Type B pancreatic cell (in vitro differentiated cells): Measurements from ENCODE around the gene NFE2L3. TPM values are rescaled to one million over a fixed set of nuclear protein-coding genes. Genes with fewer than 3 reads are reported as not detected.

Experiments
- DNase-seq: peaks from one replicate; pipeline ENCODE4 v3.0.0; 2021; ENCODE audit warnings: mixed read lengths; ENCODE audit not compliant: unreplicated experiment; ENCODE audit errors: extremely low spot score
- H3K27ac Mint-ChIP-seq: 2 replicates; pipeline ENCODE4 v1.8.0; 2021; ENCODE audit warnings: mild to moderate bottlenecking, mixed read lengths
- H3K27me3 Mint-ChIP-seq: 2 replicates; pipeline ENCODE4 v1.8.0; 2021; ENCODE audit warnings: mixed read lengths
- H3K36me3 Mint-ChIP-seq: 2 replicates; pipeline ENCODE4 v1.8.0; 2021; ENCODE audit warnings: mixed read lengths
- H3K4me1 Mint-ChIP-seq: one replicate; pipeline ENCODE4 v1.8.0; 2021; ENCODE audit warnings: mixed read lengths; ENCODE audit not compliant: unreplicated experiment
- H3K4me3 Mint-ChIP-seq: 2 replicates; pipeline ENCODE4 v1.8.0; 2021; ENCODE audit warnings: mild to moderate bottlenecking, mixed read lengths
- H3K9me3 Mint-ChIP-seq: 2 replicates; pipeline ENCODE4 v1.8.0; 2021; ENCODE audit warnings: mixed read lengths
- CTCF ChIP-seq: fragments of 200-600 bp; sonication (generic); conservative IDR thresholded peaks from 2 replicates; pipeline ENCODE4 v1.5.0; 2021; ENCODE audit warnings: antibody characterized with exemption, mild to moderate bottlenecking
- total RNA-seq: library from RNA; stranded (reverse); gene quantifications from 2 replicates; pipeline ENCODE4 v1.2.1, GENCODE V29; 2021; ENCODE audit warnings: low replicate concordance

The NFE2L3 gene
- total RNA-seq, 1 donor from 2014 or later = 6.5 TPM

DNA sequence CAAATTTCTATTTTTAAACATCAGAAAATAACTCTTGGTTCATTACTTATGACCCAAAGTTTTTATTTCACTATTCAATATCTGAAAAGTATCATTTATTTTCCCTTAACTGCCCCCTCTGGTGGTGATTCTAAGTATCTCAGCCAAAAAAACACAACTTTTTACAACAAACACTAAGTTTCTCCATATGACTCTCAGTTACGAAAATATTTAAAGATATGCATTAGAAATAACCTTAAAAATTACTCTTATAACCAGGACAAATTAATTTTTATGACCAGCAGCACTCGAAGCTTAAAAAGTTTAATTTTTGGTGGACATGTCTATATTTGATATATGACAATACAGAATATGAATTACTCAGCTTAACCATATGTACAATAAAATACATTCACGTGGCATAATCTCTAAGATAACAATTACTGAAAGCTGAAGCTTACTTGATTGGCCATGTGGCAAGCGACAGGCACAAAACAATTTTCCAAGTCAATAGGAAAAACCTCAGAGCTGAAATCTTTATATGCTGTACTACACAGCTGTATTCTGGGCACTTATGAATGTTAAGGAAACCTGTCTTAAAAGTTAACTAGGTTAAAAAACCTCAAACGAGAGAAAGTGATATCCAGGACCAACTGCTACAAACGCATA lies 46.3 kb downstream of the NFE2L3 start:
- no peak for DNase-seq
- Mint-ChIP-seq H3K4me1 (peaks cover 30% of the 10 kb centered on the region), H3K27me3 (peaks cover 7% of the 10 kb centered on the region), H3K4me3 (peak overlapping the region; percentile 97), H3K27ac (peak overlapping the region; percentile 100), H3K36me3 (peaks cover 63% of the 10 kb centered on the region), H3K9me3 (no peaks in the 10 kb centered on the region)
- peak; percentile 96 for TF ChIP-seq CTCF

- H3K9me3 Mint-ChIP-seq = no peaks in the 10 kb centered on the region
- no peak for DNase-seq
- H3K27me3 Mint-ChIP-seq = peaks cover 7% of the 10 kb centered on the region
- H3K27ac Mint-ChIP-seq = peak overlapping the region; percentile 100
- TF ChIP-seq CTCF = no peak
- H3K4me3 Mint-ChIP-seq = peak overlapping the region; percentile 97
- peaks cover 26% of the 10 kb centered on the region for H3K4me1 Mint-ChIP-seq
- H3K36me3 Mint-ChIP-seq = peaks cover 58% of the 10 kb centered on the region
Observed at GRCh38 chr7:26198781-26199169, 46.8 kb downstream of the NFE2L3 start.

DNA sequence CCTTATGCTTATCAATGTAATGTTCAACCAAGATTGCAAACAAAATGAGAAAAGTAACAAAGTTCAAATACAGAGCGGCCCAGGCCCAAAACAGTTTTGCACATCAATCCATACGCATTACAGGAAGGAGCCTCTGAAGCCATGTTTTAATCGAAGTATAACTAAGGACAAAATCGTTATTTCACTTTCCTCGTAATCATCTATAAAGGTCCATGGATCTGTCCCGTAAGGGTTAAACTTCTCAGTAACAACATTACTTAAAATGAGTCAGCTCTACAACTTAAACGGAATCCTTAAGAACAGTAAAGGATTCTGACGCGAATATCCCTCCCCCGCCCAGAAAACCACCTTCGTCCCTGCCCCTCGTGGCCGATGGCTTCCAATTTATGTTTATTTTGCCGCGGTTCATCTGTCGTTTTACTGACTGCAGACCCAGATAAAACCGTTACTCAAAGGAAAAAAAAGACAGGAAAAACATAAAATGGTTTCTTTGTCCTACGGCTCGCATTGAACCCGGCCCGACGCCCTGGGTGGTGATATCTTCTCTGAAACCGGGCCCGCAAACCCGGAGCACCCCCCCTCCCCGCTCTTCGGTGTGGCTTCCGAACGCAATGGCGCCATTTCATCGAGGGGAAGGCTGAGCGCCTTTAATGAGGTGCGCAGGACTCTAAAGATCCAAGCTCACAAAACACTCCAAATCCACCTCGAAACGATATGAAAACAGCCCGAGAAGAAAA lies 47.5 kb downstream of the NFE2L3 start:
- peaks cover 59% of the 10 kb centered on the region for H3K36me3 Mint-ChIP-seq
- peak overlapping the region; percentile 97 for H3K4me3 Mint-ChIP-seq
- DNase-seq = no peak
- H3K27me3 Mint-ChIP-seq = peaks cover 7% of the 10 kb centered on the region
- no peak for TF ChIP-seq CTCF
- no peaks in the 10 kb centered on the region for H3K9me3 Mint-ChIP-seq
- peaks cover 29% of the 10 kb centered on the region for H3K4me1 Mint-ChIP-seq
- peak overlapping the region; percentile 100 for H3K27ac Mint-ChIP-seq

DNA sequence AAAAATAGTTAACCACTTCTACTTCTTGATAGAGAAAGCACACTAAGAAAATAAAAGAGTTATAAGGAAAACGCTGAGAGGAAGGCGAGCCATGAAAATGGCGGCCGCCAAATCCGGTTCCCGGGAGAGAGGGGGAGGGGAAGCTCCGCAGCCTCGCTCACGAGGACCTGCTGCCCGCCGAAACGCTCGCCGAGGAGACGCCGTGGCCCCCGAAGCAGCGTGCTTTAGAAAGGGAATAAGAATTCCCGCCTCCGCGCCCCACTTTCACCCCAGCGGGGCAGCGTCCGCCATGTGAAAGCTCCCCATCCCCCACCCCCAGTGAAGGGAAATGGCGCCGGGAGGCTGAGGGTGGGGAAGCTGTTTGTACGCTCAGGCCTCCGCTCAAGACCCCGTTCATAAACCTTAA lies 48.0 kb downstream of the NFE2L3 start:
- Mint-ChIP-seq H3K4me1 (peaks cover 33% of the 10 kb centered on the region), H3K27me3 (peaks cover 7% of the 10 kb centered on the region), H3K27ac (peak overlapping the region; percentile 100), H3K4me3 (peak overlapping the region; percentile 97), H3K36me3 (peaks cover 61% of the 10 kb centered on the region), H3K9me3 (no peaks in the 10 kb centered on the region)
- no peak for TF ChIP-seq CTCF
- peak; percentile 83 for DNase-seq

GRCh38 chr7:26200444-26201246 lies 48.6 kb downstream of the NFE2L3 start, which contains the start of gene HNRNPA2B1:
HNRNPA2B1 (minus strand) TSS chr7:26200746; CDS start chr7:26200577, 169 bp downstream.
- Mint-ChIP-seq H3K9me3 (no peaks in the 10 kb centered on the region), H3K4me1 (peaks cover 33% of the 10 kb centered on the region), H3K4me3 (peak within 1 kb of the TSS; percentile 97), H3K27ac (peak within 1 kb of the TSS; percentile 100), H3K27me3 (peaks cover 7% of the 10 kb centered on the region), H3K36me3 (peaks cover 61% of the 10 kb centered on the region)
- no peak for TF ChIP-seq CTCF
- DNase-seq = peak; percentile 97
